Kidney (tissue), 14 donors: ENCODE measurements around the gene DDX47. TPM values are rescaled to one million over a fixed set of nuclear protein-coding genes. Genes with fewer than 3 reads are reported as not detected.

Experiments
- DNase-seq, 5 donors: peaks; one replicate each; pipeline ENCODE4 v3.0.0-alpha.2; 2013 to 2020
- FAIRE-seq: peaks from 2 replicates; lab custom pipeline; 2012; peaks lifted over from hg19 to GRCh38; lab: Jason Lieb, UNC
- H3K27ac ChIP-seq, 2 donors: one replicate each; pipeline ENCODE4 v1.7.0; 2013; ENCODE audit warnings: low read depth in 2 of 2, low read length in 2 of 2, inconsistent platforms in 1 of 2
- H3K27me3 ChIP-seq: one replicate; pipeline ENCODE4 v1.7.1; 2013; ENCODE audit warnings: low read length, inconsistent platforms; ENCODE audit not compliant: control insufficient read depth, insufficient read depth
- H3K36me3 ChIP-seq, 3 donors: one replicate each; pipeline versions ENCODE4 v1.7.0 to v1.7.1; 2013; ENCODE audit warnings: low read length in 3 of 3, control low read depth in 1 of 3, inconsistent platforms in 1 of 3; ENCODE audit not compliant: insufficient read depth in 3 of 3, control insufficient read depth in 2 of 3
- H3K4me1 ChIP-seq, 3 donors: one replicate each; pipeline versions ENCODE4 v1.7.0 to v1.7.1; 2013; ENCODE audit warnings: low read length in 3 of 3, inconsistent platforms in 1 of 3, low read depth in 1 of 3; ENCODE audit not compliant: control insufficient read depth in 2 of 3, insufficient read depth in 2 of 3
- H3K4me3 ChIP-seq, 3 donors: one replicate each; pipeline versions ENCODE4 v1.7.0 to v1.8.1; 2013; ENCODE audit warnings: low read length in 3 of 3, control low read depth in 1 of 3, inconsistent platforms in 1 of 3
- H3K9ac ChIP-seq, 3 donors: one replicate each; pipeline versions ENCODE4 v1.7.0 to v1.7.1; 2013; ENCODE audit warnings: low read length in 3 of 3, control low read depth in 1 of 3, inconsistent platforms in 1 of 3
- H3K9me3 ChIP-seq, 3 donors: one replicate each; pipeline versions ENCODE4 v1.7.0 to v1.7.1; 2013; ENCODE audit warnings: low read length in 3 of 3, control low read depth in 1 of 3, inconsistent platforms in 1 of 3; ENCODE audit not compliant: control insufficient read depth in 2 of 3, insufficient read depth in 1 of 3
- CTCF ChIP-seq: IDR thresholded peaks from 3 replicates; pipeline ENCODE4 v1.5.1; 2012; ENCODE audit warnings: mild to moderate bottlenecking, moderate library complexity, borderline replicate concordance; ENCODE audit not compliant: insufficient read depth; ENCODE audit errors: extremely low read depth
- intact Hi-C: fragments of 100-400 bp; cut with DNase I; formaldehyde crosslinking; loops from one replicate; pipeline ENCODE4 v1.11.1; 2022
- polyA plus RNA-seq: library from polyadenylated mRNA; stranded (reverse); fragments of 350-450 nt; fragmentation: Illumina TruSeq; extraction: RNeasy Lipid Tissue Mini Kit (QIAGEN cat#74804); gene quantifications from one replicate; pipeline ENCODE4 v1.2.3, GENCODE V29; 2014; ENCODE audit warnings: low read depth, low replicate concordance; ENCODE audit not compliant: insufficient read depth
- total RNA-seq: library from RNA; stranded (reverse); fragmentation: NEBNext Ultra II Directional; extraction: Animal tissue kit (Norgen Biotek cat#: 25700); gene quantifications from one replicate; pipeline ENCODE4 v1.2.1, GENCODE V29; 2021
- donor health status: control.
- donor health status: control.
- donor health status: control.
- donor health status: control.
- donor health status: control.
- donor health status: DM: yes; HTN: yes; CAD: no.
- donor health status: Normal renal cell carcinoma (clear cell type).

DDX47 gene
- total and polyA plus RNA-seq, 2 donors from 2014 or later, result 35.1 to 50.9 TPM

- Histone ChIP-seq H3K27ac (no peak overlapping the region), H3K4me3 (no peak overlapping the region), H3K4me1 (peaks cover 4 to 10% (median 5%) of the 10 kb centered on the region in 3 donors), H3K9me3 (no peaks in the 10 kb centered on the region), H3K9ac (no peak overlapping the region), H3K36me3 (peaks cover 0 to 11% (median 2%) of the 10 kb centered on the region in 3 donors), H3K27me3 (no peaks in the 10 kb centered on the region)
- DNase-seq (no peak), FAIRE-seq (no peak)
- intact Hi-C loops, result no loop called here
- TF ChIP-seq CTCF, result no peak
Measured at GRCh38 chr12:12812174-12812573, 972 bp upstream of the DDX47 start.

GRCh38 chr12:12812618-12813119 lies 477 bp upstream of the DDX47 start:
- intact Hi-C loops, result no loop called here
- Histone ChIP-seq H3K36me3 (peaks cover 0 to 11% (median 2%) of the 10 kb centered on the region in 3 donors), H3K4me1 (peaks cover 4 to 10% (median 5%) of the 10 kb centered on the region in 3 donors), H3K9ac (no peak overlapping the region), H3K27ac (no peak overlapping the region), H3K27me3 (no peaks in the 10 kb centered on the region), H3K4me3 (peak overlapping the region in 1 of 3 donors; percentile 97), H3K9me3 (no peaks in the 10 kb centered on the region)
- DNase-seq (peak in 1 of 5 donors; percentile 59), FAIRE-seq (no peak)
- no peak for TF ChIP-seq CTCF

- no peak for TF ChIP-seq CTCF
- Histone ChIP-seq H3K4me3 (no peak overlapping the region), H3K27ac (no peak overlapping the region), H3K4me1 (peaks cover 4 to 10% (median 5%) of the 10 kb centered on the region in 3 donors), H3K9me3 (no peaks in the 10 kb centered on the region), H3K9ac (no peak overlapping the region), H3K36me3 (peaks cover 3 to 29% (median 6%) of the 10 kb centered on the region in 3 donors), H3K27me3 (no peaks in the 10 kb centered on the region)
- DNase-seq (no peak), FAIRE-seq (no peak)
- intact Hi-C loops, result no loop called here
Measured at GRCh38 chr12:12817616-12818015, 4.5 kb downstream of the DDX47 start.

- Histone ChIP-seq H3K27me3 (no peaks in the 10 kb centered on the region), H3K9ac (no peak overlapping the region), H3K4me3 (no peak overlapping the region), H3K4me1 (peaks cover 4 to 9% (median 5%) of the 10 kb centered on the region in 3 donors), H3K9me3 (no peaks in the 10 kb centered on the region), H3K27ac (no peak overlapping the region), H3K36me3 (peaks cover 6 to 39% (median 12%) of the 10 kb centered on the region in 3 donors)
- intact Hi-C loops, result no loop called here
- TF ChIP-seq CTCF, result no peak
- DNase-seq (no peak), FAIRE-seq (no peak)
Measured at GRCh38 chr12:12818701-12819100, 5.6 kb downstream of the DDX47 start.
